Activated effector memory CD4-positive, alpha-beta T cell treated with anti-CD3 and anti-CD28 coated beads, Interleukin-2, amount 50 U/mL, for 16 hours (primary cell): Measurements from ENCODE around the gene RNF217.
"Not testable (repeated sequence)": the region's sequence is repeated elsewhere in the genome, so short reads cannot be mapped to it uniquely, and the experiment has no call there.

Source experiments
- DNase-seq: peaks from one replicate; pipeline ENCODE4 v3.0.0-alpha.2; 2020

Gene RNF217

GRCh38 chr6:125020385-125020784 is 58.1 kb downstream of the RNF217 start:
- no peak for DNase-seq

GRCh38 chr6:125022391-125022989 is 60.3 kb downstream of the RNF217 start:
- DNase-seq: no peak

- DNase-seq: no peak
Observed at GRCh38 chr6:125025164-125025854, 63.1 kb downstream of the RNF217 start.

GRCh38 chr6:125027287-125027686 is 65.0 kb downstream of the RNF217 start:
- DNase-seq: no peak

GRCh38 chr6:125030969-125031368 is 68.7 kb downstream of the RNF217 start:
- no peak for DNase-seq

DNA sequence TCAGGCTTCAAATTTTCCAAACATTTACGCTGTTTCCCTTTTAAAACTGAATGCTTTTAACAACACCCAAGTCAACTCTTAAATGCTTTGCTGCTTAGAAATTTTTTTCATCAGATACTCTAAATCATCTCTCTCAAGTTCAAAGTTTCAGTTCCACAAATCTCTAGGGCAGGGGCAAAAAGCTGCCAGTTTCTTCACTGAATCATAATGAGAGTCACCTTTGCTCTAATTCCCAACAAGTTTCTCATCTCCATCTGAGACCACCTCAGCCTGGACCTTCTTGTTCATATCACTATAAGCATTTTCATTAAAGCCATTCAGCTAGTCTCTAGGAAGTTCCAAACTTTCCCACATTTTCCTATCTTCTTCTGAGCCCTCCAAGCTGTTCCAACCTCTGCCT is 69.1 kb downstream of the RNF217 start:
- DNase-seq: no peak

GRCh38 chr6:125034929-125035328 is 72.7 kb downstream of the RNF217 start:
- DNase-seq: not testable (repeated sequence)

GRCh38 chr6:125036486-125036885 is 74.2 kb downstream of the RNF217 start:
- DNase-seq: not testable (repeated sequence)

DNA sequence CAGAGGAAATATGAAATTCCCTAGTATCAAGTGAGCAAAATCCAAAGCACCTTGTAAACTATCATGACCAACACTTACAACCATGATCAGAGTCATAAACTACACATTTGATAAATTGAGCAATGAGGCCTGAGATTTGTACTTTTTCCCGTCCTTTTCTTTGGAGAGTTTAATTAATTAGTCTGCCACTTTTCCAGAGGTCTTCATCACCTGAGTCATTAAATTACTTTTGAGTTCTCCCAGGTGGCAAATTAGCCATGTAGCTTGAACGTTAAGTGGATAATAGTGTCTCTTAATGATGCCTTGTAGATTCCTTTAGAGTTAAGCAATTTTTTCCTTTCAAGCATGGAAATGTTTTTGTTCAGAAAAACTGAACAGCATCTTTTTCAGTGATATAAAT is 75.6 kb downstream of the RNF217 start:
- DNase-seq: no peak

DNA sequence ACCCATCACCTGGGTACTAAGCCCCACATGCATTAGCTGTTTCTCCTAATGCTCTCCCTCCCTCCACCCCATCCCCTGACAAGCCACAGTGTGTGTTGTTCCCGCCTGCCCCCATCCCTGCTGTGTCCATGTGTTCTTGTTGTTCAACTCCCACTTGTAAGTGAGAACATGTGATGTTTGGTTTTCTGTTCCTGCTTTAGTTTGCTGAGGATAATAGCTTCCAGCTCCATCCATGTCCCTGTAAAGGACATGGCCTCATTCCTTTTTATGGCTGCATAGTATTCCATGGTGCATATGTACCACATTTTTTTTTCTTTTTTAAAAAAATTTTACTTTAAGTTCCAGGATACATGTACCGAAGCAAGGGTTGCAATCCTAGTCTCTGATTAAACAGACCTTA is 76.7 kb downstream of the RNF217 start:
- no peak for DNase-seq

DNA sequence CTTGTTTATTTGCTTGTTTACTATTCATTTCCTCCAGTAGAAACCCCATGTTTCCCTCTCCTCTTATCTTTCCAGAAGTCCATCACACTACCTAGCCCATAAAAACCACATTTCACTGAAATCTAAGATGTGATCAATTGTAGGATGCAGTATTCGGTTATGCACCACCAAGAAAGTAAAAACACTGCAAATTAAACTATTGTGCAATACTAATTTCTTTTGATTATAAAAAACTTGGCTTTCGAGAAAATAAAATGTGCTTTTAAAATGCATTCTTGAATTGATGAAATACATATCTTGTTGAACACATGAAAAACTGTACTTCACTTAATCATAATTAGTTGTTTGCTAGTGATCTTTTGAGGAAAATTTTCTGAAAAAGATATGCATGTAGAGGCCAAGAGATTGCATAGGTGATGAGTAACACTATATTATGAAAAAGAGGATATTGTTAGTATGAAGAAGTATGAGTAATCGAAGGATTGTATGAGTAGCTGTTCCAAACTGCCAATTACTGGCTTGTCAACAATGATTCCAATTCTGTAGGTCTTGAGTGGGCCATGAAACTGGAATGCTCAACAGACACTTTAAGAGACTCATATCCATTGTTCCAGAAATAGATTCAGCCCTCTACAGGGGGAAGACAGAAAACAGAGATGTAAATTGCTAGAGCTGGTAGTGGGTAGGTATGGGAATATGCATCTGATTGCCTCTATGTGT is 79.7 kb downstream of the RNF217 start:
- DNase-seq: no peak

GRCh38 chr6:125044066-125044465 is 81.8 kb downstream of the RNF217 start:
- DNase-seq: no peak

DNA sequence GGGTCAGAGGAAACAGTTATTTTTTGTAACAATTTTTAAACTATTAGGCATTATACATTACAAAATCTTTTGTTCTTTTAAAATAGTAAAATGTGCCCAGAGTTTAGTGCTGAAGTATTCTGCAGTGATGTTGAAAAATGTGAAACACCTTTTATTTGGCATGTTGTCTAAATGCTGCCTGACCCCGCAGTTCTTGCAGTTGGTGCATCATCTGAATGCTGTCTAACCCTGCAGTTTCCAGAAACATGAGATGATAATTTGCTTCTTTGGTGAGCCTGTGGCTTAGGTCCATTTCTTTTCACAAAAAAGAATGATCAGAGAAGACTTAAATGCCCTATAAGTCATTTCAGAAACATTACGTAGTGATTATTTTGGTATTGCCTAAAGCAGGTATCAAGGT is 82.4 kb downstream of the RNF217 start:
- DNase-seq: no peak

DNA sequence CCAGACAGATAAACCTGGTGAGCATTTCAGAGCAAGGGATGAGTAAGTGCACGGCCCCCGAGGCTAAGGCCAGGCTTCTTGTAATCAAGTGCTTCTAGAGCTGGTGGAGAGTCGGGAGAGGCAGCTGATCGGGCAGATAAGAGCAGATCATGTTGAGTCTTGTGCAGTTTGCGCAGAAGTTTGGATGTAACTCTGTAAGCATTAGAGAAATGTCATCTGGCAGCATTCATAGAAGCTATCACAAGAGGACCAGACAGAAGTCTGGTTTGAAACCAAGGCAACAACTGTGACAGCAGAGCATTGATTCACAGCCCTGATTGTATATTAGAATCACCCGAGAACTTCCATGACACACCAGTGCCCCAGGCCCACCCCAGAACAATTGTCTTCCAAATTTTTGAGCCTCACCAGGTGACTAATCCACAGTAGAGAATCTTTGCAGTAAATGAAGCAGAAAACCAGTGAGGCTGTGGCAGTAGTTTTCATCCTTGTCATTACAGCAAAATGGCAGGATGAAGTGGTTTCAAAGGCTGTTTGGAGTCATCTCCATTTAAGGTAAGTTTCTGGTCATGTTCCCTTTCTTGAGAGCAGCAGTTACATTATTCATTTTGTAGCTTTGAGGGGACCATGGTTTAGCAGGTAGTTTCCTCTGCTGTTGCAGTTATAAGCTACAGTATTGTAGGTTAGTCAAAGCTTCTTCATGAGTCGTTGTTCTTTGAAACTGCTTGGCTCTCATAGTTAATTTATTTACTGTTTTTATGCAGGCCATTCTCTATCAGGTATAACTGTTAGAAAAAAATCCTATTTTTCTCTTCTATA is 84.1 kb downstream of the RNF217 start:
- DNase-seq: no peak

- no peak for DNase-seq
Observed at GRCh38 chr6:125048274-125048673, 86.0 kb downstream of the RNF217 start.

GRCh38 chr6:125050663-125051318 is 88.6 kb downstream of the RNF217 start:
- no peak for DNase-seq

DNA sequence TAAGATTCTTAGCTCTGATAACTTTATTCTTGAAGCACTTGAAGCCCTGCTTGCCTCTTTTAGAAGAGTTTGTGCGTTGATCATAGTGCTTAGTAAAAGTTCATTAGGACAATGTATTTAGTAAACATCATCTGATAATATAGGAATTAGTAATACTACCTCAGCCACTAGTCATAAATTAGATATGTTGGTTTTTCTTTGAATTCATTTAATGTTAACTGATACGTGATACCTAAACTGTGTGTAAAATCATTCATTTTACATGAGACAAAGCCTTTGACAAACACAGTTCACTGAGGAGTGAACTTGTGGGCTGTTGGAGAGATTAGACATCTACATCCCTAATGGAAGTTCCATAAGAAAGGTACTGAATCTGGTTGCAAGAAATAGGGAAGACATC is 91.6 kb downstream of the RNF217 start:
- DNase-seq: no peak

DNA sequence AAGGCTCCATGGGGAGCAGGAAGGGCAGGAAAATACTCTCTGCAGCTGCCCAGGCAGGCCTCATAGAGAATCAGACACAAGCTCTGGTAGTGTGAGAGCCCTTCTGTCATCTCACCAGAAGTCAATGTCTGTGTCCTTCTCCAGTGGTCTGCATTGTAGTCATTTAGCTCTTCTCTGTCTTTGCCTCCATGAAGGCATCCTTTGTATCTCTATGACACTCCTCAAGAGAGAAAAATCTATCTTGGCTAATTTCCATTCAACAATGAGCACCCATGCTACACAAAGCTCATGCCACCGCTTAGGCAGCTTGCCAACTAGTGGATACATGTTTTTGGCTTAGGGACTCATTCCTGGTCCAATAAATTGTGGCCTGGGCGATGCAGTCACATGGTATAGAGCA is 92.1 kb downstream of the RNF217 start:
- no peak for DNase-seq

- DNase-seq: no peak
Observed at GRCh38 chr6:125057392-125058246, 95.4 kb downstream of the RNF217 start.

- DNase-seq: no peak
Observed at GRCh38 chr6:125058546-125058945, 96.3 kb downstream of the RNF217 start.

GRCh38 chr6:125063307-125063706 is 101.1 kb downstream of the RNF217 start:
- DNase-seq: no peak

DNA sequence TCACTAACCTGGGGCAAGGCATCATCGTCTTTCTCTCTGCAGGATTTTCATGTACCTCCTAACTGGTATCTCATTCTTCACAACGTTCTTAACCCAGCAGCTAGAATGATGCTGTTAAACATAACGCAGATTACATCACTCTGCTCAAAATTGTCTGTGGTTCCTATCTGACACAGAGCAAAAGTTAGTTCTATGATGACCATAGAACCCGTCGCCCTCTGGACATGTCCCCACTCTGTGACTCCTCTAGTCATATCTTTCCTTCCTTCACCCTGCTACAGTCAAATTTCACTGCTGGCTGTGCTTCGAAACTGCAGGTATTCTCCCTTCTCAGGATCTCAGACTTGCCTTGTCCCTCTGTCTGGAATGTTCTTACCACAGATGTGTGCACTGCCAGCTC is 103.9 kb downstream of the RNF217 start:
- no peak for DNase-seq
